Endodermal cell (in vitro differentiated cells): Measurements from ENCODE around the gene HORMAD2. TPM values are rescaled to one million over a fixed set of nuclear protein-coding genes. Genes with fewer than 3 reads are reported as not detected.

ENCODE experiments used
- DNase-seq: peaks from one replicate; pipeline ENCODE4 v3.0.0-alpha.2; 2017
- H3K27ac ChIP-seq: 2 replicates; pipeline ENCODE4 v1.5.1; 2013; ENCODE audit warnings: mild to moderate bottlenecking, low read depth, low read length, moderate library complexity
- H3K27me3 ChIP-seq: 2 replicates; pipeline ENCODE4 v1.6.1; 2013; ENCODE audit warnings: mild to moderate bottlenecking, low read length, moderate library complexity; ENCODE audit not compliant: insufficient read depth, control insufficient read depth, poor library complexity, severe bottlenecking
- H3K36me3 ChIP-seq: 2 replicates; pipeline ENCODE4 v1.7.0; 2013; ENCODE audit warnings: mild to moderate bottlenecking, low read length, moderate library complexity; ENCODE audit not compliant: control insufficient read depth, insufficient read depth
- H3K4me1 ChIP-seq: one replicate; pipeline ENCODE4 v1.7.0; 2013; ENCODE audit warnings: low read length; ENCODE audit not compliant: control insufficient read depth, insufficient read depth
- H3K4me3 ChIP-seq: 2 replicates; pipeline ENCODE4 v1.5.1; 2013; ENCODE audit warnings: mild to moderate bottlenecking, low read length, moderate library complexity
- H3K9ac ChIP-seq: 2 replicates; pipeline ENCODE4 v1.6.1; 2013; ENCODE audit warnings: mild to moderate bottlenecking, low read length, moderate library complexity; ENCODE audit not compliant: poor library complexity, severe bottlenecking; ENCODE audit errors: extremely low read depth
- H3K9me3 ChIP-seq: 2 replicates; pipeline ENCODE4 v1.6.1; 2013; ENCODE audit warnings: mild to moderate bottlenecking, low read length, moderate library complexity; ENCODE audit not compliant: control insufficient read depth
- H3K27ac Mint-ChIP-seq: 2 replicates; pipeline ENCODE4 v1.8.0; 2020; ENCODE audit warnings: mixed read lengths
- H3K27me3 Mint-ChIP-seq: 2 replicates; pipeline ENCODE4 v1.8.0; 2021; ENCODE audit warnings: mild to moderate bottlenecking, mixed read lengths; ENCODE audit not compliant: insufficient read depth
- H3K36me3 Mint-ChIP-seq: 2 replicates; pipeline ENCODE4 v1.8.0; 2020; ENCODE audit warnings: low read depth, mixed read lengths
- H3K4me1 Mint-ChIP-seq: 2 replicates; pipeline ENCODE4 v1.8.0; 2020; ENCODE audit warnings: mixed read lengths
- H3K4me3 Mint-ChIP-seq: 2 replicates; pipeline ENCODE4 v1.8.0; 2020; ENCODE audit warnings: mild to moderate bottlenecking, moderate library complexity, mixed read lengths
- H3K9me3 Mint-ChIP-seq: 2 replicates; pipeline ENCODE4 v1.8.0; 2020; ENCODE audit warnings: mild to moderate bottlenecking, mixed read lengths
- WGBS, 2 experiments: methylation state at CpG; one replicate each; pipeline versions ENCODE4 v1.1.5 to v1.1.7; 2013; ENCODE audit warnings: missing lambda C conversion rate in 2 of 2, mixed read lengths in 1 of 2; ENCODE audit not compliant: insufficient coverage in 1 of 2, insufficient read length in 1 of 2; 5-methylcytosine and 5-hydroxymethylcytosine counted together
- total RNA-seq, 2 donors: library from RNA; stranded (reverse); fragmentation: NEBNext Ultra II Directional in 1 of 2; extraction: Animal tissue kit (Norgen Biotek cat#: 25700) in 1 of 2; gene quantifications; 2 replicates in 1 of 2; 3 replicates in 1 of 2; pipeline ENCODE4 v1.2.1, GENCODE V29; 2021
- TF ChIP-seq, protein P1 (sequence below): fragments of 200-600 bp; sonication (generic); conservative IDR thresholded peaks from 2 replicates; pipeline ENCODE4 v1.5.0; 2021; ENCODE audit warnings: antibody characterized with exemption, mild to moderate bottlenecking

Gene HORMAD2
- total RNA-seq, 2 donors from 2014 or later, result 0.55 TPM; not detected in 1

- H3K27me3 ChIP-seq, result peaks cover 10% of the 10 kb centered on the region
- DNase-seq, result no peak
- no peak overlapping the region for H3K4me3 ChIP-seq
- Mint-ChIP-seq H3K36me3 (no peaks in the 10 kb centered on the region), H3K9me3 (no peaks in the 10 kb centered on the region), H3K27ac (no peak overlapping the region), H3K4me3 (no peak overlapping the region), H3K27me3 (peaks cover 5% of the 10 kb centered on the region), H3K4me1 (peaks cover 24% of the 10 kb centered on the region)
- no peaks in the 10 kb centered on the region for H3K9me3 ChIP-seq
- WGBS, 2 experiments, result 93 to 100% methylated on average over 2 to 5 of the region's 5 CpGs
- TF ChIP-seq, protein P1, sequence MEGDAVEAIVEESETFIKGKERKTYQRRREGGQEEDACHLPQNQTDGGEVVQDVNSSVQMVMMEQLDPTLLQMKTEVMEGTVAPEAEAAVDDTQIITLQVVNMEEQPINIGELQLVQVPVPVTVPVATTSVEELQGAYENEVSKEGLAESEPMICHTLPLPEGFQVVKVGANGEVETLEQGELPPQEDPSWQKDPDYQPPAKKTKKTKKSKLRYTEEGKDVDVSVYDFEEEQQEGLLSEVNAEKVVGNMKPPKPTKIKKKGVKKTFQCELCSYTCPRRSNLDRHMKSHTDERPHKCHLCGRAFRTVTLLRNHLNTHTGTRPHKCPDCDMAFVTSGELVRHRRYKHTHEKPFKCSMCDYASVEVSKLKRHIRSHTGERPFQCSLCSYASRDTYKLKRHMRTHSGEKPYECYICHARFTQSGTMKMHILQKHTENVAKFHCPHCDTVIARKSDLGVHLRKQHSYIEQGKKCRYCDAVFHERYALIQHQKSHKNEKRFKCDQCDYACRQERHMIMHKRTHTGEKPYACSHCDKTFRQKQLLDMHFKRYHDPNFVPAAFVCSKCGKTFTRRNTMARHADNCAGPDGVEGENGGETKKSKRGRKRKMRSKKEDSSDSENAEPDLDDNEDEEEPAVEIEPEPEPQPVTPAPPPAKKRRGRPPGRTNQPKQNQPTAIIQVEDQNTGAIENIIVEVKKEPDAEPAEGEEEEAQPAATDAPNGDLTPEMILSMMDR, result no peak
- H3K36me3 ChIP-seq, result no peaks in the 10 kb centered on the region
- no peak overlapping the region for H3K27ac ChIP-seq
- no peak overlapping the region for H3K9ac ChIP-seq
- H3K4me1 ChIP-seq, result peaks cover 5% of the 10 kb centered on the region
Measured at GRCh38 chr22:30186510-30186909, 106.2 kb downstream of the HORMAD2 start.

DNA sequence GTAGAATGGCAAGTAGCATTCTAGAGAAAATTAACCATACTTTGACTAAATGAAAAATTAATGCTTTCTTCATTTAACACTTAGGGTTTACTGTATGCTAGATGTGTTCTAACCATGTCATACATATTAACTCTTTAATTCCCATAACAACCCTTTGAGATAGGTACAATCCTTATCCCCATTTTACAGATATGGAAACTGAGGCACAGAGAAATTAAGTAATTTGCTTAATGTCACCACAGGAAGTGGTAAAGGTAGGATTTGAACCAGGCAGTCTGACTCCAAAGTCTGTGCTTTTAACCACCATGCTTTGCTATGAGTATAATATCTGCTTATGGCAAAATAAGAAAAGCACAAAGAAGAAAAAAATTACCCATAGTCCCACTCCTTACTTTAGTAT lies 106.8 kb downstream of the HORMAD2 start:
- Mint-ChIP-seq H3K4me3 (no peak overlapping the region), H3K36me3 (no peaks in the 10 kb centered on the region), H3K4me1 (peaks cover 24% of the 10 kb centered on the region), H3K9me3 (no peaks in the 10 kb centered on the region), H3K27ac (no peak overlapping the region), H3K27me3 (no peaks in the 10 kb centered on the region)
- Histone ChIP-seq H3K27ac (no peak overlapping the region), H3K4me1 (peaks cover 5% of the 10 kb centered on the region), H3K4me3 (no peak overlapping the region), H3K36me3 (no peaks in the 10 kb centered on the region), H3K9ac (no peak overlapping the region), H3K9me3 (no peaks in the 10 kb centered on the region), H3K27me3 (peaks cover 8% of the 10 kb centered on the region)
- no peak for DNase-seq
- TF ChIP-seq, protein P1, result no peak

GRCh38 chr22:30187529-30188407 lies 107.5 kb downstream of the HORMAD2 start:
- no peak for DNase-seq
- no peaks in the 10 kb centered on the region for H3K9me3 ChIP-seq
- WGBS, 2 experiments, result 80 to 93% methylated on average over 1 to 2 of the region's 3 CpGs
- TF ChIP-seq, protein P1, result no peak
- H3K27me3 ChIP-seq, result peaks cover 8% of the 10 kb centered on the region
- no peak overlapping the region for H3K9ac ChIP-seq
- Mint-ChIP-seq H3K4me1 (peaks cover 23% of the 10 kb centered on the region), H3K36me3 (no peaks in the 10 kb centered on the region), H3K27ac (no peak overlapping the region), H3K4me3 (no peak overlapping the region), H3K27me3 (peaks cover 2% of the 10 kb centered on the region), H3K9me3 (no peaks in the 10 kb centered on the region)
- H3K4me3 ChIP-seq, result no peak overlapping the region
- no peak overlapping the region for H3K27ac ChIP-seq
- H3K36me3 ChIP-seq, result no peaks in the 10 kb centered on the region
- H3K4me1 ChIP-seq, result peaks cover 5% of the 10 kb centered on the region
